ENCODE data around the gene HLA-DMB. TPM values are rescaled to one million over a fixed set of nuclear protein-coding genes. Genes with fewer than 3 reads are reported as not detected.

Gene HLA-DMB
- total and polyA plus RNA-seq, 12 donors, result 9.1 to 118 (median 70.5) TPM

- no peaks in the 10 kb centered on the region for H3K27me3 ChIP-seq
- no peak overlapping the region for H3K4me3 ChIP-seq
- no peaks in the 10 kb centered on the region for H3K36me3 ChIP-seq (replicated peaks in 1 of 2)
- DNase-seq, result no peak
- peaks cover 0 to 2% of the 10 kb centered on the region in 2 donors for H3K4me1 ChIP-seq (replicated peaks in 1 of 2)
- intact Hi-C loops (cut with DNase I), result no loop called here
- TF ChIP-seq POLR2A (IDR thresholded peaks at IDR 0.05), result no peak
- WGBS, 4 donors, result 57 to 74% (median 58%) methylated on average over 1 of the region's 1 CpG
- no peaks in the 10 kb centered on the region for H3K9me3 ChIP-seq (replicated peaks in 1 of 3)
- H3K27ac ChIP-seq, result no peak overlapping the region
These were observed 27.9 kb downstream of the HLA-DMB start for GRCh38 chr6:32912951-32913350.

- H3K4me3 ChIP-seq, result no peak overlapping the region
- H3K9me3 ChIP-seq (replicated peaks in 1 of 3), result no peaks in the 10 kb centered on the region
- TF ChIP-seq CTCF (IDR thresholded peaks at IDR 0.05), result no peak
- TF ChIP-seq POLR2A (IDR thresholded peaks at IDR 0.05), result no peak
- no peak for DNase-seq
- intact Hi-C loops (cut with DNase I), result no loop called here
- 35 to 54% (median 45%) methylated on average over 2 of the region's 2 CpGs for WGBS, 4 donors
- H3K27ac ChIP-seq, result no peak overlapping the region
- peaks cover 0 to 2% of the 10 kb centered on the region in 2 donors for H3K4me1 ChIP-seq (replicated peaks in 1 of 2)
- no peaks in the 10 kb centered on the region for H3K27me3 ChIP-seq
- H3K36me3 ChIP-seq (replicated peaks in 1 of 2), result no peaks in the 10 kb centered on the region
These were observed 31.9 kb downstream of the HLA-DMB start for GRCh38 chr6:32908897-32909296.

- no peak for TF ChIP-seq POLR2A (IDR thresholded peaks at IDR 0.05)
- TF ChIP-seq CTCF (IDR thresholded peaks at IDR 0.05), result no peak
- Histone ChIP-seq H3K27ac (no peak overlapping the region), H3K27me3 (no peaks in the 10 kb centered on the region), H3K36me3 (replicated peaks in 1 of 2) (no peaks in the 10 kb centered on the region), H3K9me3 (replicated peaks in 1 of 3) (no peaks in the 10 kb centered on the region), H3K4me3 (no peak overlapping the region), H3K4me1 (replicated peaks in 1 of 2) (peaks cover 0 to 2% of the 10 kb centered on the region in 2 donors)
- intact Hi-C loops (cut with DNase I), result no loop called here
- WGBS, 4 donors, result 76 to 87% (median 83%) methylated on average over 1 of the region's 1 CpG
- DNase-seq, result no peak
These were observed 34.3 kb downstream of the HLA-DMB start for GRCh38 chr6:32906539-32906938.

GRCh38 chr6:32905078-32905477 lies 35.8 kb downstream of the HLA-DMB start:
- no peaks in the 10 kb centered on the region for H3K27me3 ChIP-seq
- no peaks in the 10 kb centered on the region for H3K36me3 ChIP-seq (replicated peaks in 1 of 2)
- H3K9me3 ChIP-seq (replicated peaks in 1 of 3), result no peaks in the 10 kb centered on the region
- no peak for TF ChIP-seq POLR2A (IDR thresholded peaks at IDR 0.05)
- no peak for TF ChIP-seq CTCF (IDR thresholded peaks at IDR 0.05)
- H3K27ac ChIP-seq, result no peak overlapping the region
- H3K4me3 ChIP-seq, result no peak overlapping the region
- DNase-seq, result no peak
- intact Hi-C loops (cut with DNase I), result no loop called here
- H3K4me1 ChIP-seq (replicated peaks in 1 of 2), result peaks cover 0 to 2% of the 10 kb centered on the region in 2 donors
- 66 to 81% (median 71%) methylated on average over 2 of the region's 2 CpGs for WGBS, 4 donors

GRCh38 chr6:32903952-32904351 lies 36.9 kb downstream of the HLA-DMB start:
- TF ChIP-seq POLR2A (IDR thresholded peaks at IDR 0.05), result no peak
- H3K9me3 ChIP-seq (replicated peaks in 1 of 3), result no peaks in the 10 kb centered on the region
- H3K4me1 ChIP-seq (replicated peaks in 1 of 2), result peaks cover 0 to 2% of the 10 kb centered on the region in 2 donors
- no peaks in the 10 kb centered on the region for H3K27me3 ChIP-seq
- no peak overlapping the region for H3K4me3 ChIP-seq
- no peak overlapping the region for H3K27ac ChIP-seq
- DNase-seq, result no peak
- no peaks in the 10 kb centered on the region for H3K36me3 ChIP-seq (replicated peaks in 1 of 2)
- intact Hi-C loops (cut with DNase I), result no loop called here
